ENCODE results near the gene SVOP.
"Not testable (repeated sequence)": the region's sequence is repeated elsewhere in the genome, so short reads cannot be mapped to it uniquely, and the experiment has no call there.

Gene SVOP

DNA sequence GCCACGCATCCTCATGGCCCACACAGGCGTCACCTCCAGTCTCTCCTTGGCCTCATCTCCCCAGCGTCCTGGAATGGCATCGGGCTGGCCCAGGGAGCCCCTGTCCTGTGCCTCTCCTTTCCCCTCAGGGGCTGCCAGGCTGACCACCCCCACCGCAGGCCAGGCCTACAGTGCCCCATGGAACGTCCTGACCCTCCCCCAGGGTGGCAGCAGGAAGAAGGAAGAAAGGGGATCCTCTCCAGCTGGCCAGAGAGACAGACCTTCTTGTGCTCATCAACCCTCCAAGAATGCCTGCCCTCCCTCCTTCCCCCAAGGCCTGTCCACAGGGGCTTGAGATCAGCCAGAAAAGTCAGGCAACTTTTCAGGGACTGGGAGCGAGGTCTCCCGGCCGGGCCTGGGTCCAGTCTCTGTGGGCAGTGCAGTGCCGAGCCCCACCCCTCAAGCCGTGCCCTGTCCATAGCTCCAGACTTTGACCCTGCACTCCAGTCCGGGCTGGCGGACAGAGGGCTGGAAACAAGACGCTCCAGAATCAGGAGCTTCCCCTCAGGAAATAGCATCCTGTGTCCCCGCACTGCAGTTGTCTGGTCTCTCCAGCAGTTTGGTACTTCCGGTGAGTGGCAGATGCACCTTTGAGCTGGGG is 141.1 kb downstream of the SVOP start, which contains the start of gene DAO:
Gene DAO, plus strand, starts transcription at position 478 of the 640 bp plus-strand sequence. CDS start 4,915 bp downstream, outside the sequence.
- DNase-seq: no peak

DNA sequence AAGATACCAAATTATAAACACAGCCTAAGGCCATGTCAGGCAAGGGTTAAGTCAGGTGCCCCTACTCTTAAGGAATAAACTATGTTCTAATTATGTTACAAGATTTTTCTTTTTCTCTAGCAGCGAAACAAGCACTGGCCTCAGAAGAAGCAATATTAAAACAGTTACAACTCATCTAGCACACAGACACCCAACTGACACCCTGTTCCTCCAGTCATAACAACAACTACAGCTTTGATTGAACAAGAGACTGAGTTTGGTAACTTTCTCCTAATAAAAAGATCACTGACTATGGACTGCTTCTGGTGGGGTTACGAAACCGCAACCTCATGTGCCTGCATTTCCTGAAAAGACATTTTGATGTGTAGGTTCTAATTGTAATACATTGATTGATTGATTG is 144.3 kb downstream of the SVOP start:
- DNase-seq: no peak

DNA sequence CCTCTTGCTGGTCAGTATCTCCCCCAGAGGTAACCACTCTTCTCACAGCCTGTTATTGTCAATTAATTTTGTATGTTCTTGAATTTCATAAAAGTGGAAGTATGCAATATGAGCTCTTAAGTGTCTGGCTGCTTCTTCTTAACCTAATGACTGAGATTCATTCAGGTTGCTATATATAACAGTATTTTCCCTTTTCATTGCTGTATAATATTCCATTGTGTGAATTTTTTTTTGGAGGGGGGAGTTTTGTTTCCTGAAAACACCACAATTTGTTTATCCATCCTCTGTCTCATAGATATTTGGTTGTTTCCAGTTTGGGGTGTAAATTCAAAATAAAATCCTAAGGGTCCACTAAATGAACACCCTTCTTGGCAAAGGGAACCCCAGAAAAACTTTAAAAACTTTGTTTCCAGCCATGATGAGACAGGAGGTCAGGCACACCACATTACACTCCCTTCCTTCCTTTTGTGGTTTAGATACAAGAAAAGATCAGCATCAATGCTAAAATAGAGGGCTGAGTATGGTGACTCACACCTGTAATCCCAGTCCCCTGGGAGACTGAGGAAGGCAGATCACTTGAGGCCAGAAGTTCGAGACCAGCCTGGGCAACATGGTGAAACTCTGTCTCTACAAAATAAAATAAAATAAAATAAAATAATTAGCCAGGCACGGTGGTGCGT is 145.0 kb downstream of the SVOP start:
- no peak for DNase-seq

DNA sequence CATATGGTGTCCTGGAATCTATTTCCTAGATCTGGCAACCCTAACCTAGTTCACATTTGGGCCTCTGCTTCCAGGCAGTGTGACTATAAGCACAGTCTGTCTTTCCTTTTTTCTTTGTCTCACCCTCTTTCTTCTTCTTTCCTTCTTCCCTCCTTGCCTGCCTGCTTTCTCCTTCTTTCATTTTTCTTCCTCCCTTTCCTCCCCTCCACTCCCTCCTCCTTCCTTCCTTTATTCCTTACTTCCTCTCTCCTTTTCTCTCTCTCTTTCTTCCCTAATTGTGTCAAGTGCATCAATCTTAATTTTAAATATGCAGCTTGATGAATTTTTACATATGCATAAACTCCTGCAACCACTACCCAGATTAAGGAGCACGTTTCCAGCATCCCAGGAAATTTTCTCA is 145.6 kb downstream of the SVOP start:
- DNase-seq: no peak

GRCh38 chr12:108868781-108869180 is 152.1 kb downstream of the SVOP start:
- DNase-seq: no peak

DNA sequence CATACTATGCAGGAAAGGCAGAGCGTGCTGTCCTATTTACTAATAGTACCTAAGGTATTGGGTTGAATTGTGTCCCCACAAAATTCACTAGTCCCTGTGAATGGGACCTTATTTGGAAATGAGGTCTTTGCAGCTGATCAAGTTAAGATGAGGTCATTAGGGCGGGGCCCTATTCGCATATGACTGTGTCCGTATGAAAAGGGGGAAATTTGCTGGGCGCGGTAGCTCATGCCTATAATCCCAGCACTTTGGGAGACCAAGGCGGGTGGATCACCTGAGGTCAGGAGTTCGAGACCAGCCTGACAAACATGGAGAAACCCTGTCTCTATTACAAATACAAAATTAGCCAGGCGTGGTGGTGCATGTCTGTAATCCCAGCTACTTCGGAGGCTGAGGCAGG is 154.8 kb downstream of the SVOP start:
- DNase-seq: not testable (repeated sequence)

GRCh38 chr12:108865169-108865568 is 155.7 kb downstream of the SVOP start:
- DNase-seq: no peak

GRCh38 chr12:108862588-108862959 is 158.3 kb downstream of the SVOP start:
- DNase-seq: no peak

DNA sequence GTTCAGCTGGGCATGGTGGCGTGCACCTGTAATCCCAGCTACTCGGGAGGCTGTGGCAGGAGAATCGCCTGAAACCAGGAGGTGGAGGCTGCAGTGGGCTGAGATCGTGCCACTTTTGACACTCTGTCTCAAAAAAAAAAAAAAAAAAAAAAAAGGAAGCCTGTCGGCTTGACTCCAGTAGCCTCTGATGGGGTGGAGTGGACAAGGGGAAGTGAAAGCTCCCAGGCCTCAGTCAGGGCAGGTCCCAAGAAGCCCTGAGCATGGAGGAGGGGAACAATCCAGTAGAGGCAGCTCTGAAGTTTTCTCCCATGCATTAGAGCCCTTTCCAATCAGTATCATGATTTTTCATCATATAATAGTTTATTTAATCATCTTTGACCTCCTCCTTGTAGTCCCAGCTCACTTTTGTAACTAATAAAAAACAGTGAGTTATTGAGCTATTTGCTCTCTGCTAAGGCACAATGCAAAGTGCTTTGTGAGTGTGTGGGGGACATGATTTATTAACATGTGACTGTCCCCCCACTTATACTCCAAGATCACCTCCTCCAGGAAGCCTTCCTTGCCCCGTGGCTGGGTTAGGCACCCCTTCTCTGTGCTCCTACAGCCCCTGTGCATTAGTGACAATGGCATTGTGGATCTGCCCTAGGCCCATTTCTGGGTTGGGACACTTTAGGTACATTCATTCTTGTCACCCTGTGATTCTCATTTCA is 158.8 kb downstream of the SVOP start:
- no peak for DNase-seq

DNA sequence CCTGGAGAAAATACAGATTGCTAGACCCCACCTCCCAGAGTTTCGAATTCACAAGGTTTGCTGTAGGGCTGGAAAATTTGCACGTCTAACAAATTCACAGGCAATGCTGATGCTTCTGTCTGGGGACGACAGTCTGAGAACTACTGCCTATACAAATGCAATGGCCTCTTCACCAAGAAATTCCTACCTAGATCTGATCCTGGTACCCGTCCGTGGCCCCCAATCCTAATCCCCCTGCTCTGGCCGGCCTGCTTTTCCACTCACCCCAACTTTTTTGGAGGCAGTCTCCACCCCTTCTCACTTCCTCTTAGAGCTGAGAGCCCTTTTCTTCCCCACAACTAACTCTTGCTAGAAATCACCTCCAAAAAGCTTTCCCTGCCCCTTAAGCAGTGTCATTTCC is 160.4 kb downstream of the SVOP start:
- no peak for DNase-seq

DNA sequence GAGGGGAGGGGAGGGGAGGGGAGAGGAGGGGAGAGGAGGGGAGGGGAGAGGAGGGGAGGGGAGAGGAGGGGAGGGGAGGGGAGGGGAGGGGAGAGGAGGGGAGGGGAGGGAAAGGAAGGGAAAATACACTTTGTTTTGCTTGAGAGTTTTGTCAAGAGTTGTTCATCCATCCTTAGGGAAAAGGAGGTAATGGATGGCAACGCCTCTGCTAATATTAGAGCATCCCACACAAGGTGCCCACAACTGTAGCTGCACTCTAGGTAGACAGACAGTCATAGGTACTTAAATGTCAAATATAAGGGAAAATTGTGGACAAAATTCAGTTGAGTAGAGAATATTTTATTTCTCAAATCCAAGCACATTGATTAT is 161.0 kb downstream of the SVOP start:
- no peak for DNase-seq

DNA sequence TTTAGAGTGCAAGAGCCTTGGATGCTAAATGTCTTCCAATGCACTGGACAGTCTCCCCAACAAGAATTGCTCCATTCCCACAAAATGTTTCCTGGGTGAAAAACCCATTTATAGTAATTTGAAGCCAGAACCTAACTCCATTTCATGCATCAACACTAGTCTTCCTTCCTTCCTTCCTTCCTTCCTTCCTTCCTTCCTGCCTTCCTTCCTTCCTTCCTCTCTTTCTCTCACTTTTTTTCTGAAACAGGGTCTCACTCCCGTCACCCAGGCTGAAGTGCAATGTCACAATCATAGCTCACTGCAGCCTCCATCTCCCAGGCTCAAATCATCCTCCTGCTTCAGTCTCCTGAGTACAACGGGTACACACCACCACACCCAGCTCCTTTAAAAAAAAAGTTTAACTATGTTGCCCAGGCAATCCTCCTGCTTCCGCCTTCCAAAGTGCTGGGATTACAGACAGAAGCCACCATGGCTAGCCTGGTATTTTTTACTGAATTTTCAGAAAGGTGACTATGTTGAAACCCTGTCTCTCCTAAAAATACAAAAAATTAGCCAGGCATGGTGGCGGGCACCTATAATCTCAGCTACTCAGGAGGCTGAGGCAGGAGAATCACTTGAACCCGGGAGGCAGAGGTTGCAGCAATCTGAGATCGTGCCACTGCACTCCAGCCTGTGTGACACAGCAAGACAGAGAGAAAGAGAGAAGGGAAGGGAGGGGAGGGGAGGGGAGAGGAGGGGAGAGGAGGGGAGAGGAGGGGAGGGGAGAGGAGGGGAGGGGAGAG is 161.5 kb downstream of the SVOP start:
- not testable (repeated sequence) for DNase-seq

DNA sequence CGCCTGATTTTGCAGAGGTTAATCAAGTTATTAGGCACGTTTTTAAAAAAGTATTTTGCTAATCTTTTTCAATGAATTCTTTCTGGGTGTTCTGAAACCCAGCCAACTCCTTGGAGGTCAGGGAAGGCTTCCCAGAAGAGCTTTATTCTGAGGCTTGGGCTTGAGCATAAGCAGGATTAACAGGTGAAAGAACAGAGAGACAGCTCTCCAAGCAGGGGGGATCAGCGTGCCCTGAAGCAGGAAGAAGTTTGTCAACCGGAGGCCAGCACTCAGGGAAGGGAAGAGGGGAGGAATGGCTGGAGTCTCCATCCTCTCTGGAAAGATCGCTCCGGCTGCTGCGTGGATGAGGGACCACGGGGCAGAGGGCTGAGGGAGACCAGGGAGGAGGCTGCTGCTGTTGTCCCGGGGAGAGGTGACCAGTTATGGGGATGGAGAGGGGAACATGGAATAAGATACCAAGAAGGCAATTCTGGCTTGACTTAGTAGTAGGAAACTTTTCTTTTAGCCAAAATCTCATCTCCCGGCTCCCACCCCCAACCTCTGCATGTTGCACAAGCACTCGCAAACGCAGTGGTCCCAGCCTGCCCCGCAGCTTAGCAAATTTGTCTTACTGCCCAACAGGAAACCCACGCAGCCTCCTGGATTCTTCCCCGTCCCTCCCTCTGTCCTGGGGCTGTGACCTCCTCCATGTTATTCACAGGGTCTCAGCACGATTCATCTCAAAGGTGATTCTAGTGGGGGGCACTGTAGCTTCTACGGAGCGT is 162.4 kb downstream of the SVOP start:
- no peak for DNase-seq
